GM21360 (cell line): Measurements from ENCODE around the gene LEAP2.
A peak's percentile ranks its signal among the peaks of the same experiment; 100 is the strongest.
"Not testable (repeated sequence)": the region's sequence is repeated elsewhere in the genome, so short reads cannot be mapped to it uniquely, and the experiment has no call there.

Experiments used
- ATAC-seq: cut with Tn5 transposase; IDR thresholded peaks from one replicate; pipeline ENCODE4 v1.9.1; 2021; ENCODE audit warnings: mild to moderate bottlenecking, moderate library complexity; ENCODE audit not compliant: unreplicated experiment

LEAP2 gene

GRCh38 chr5:132840313-132840712, 33.2 kb upstream of the LEAP2 start:
- ATAC-seq, result no peak

- ATAC-seq, result no peak
Observed at GRCh38 chr5:132840896-132841295, 32.6 kb upstream of the LEAP2 start.

GRCh38 chr5:132841305-132841704, 32.2 kb upstream of the LEAP2 start:
- ATAC-seq, result no peak

- ATAC-seq, result no peak
Observed at GRCh38 chr5:132848270-132848669, 25.2 kb upstream of the LEAP2 start.

- ATAC-seq, result no peak
Observed at GRCh38 chr5:132849347-132849746, 24.1 kb upstream of the LEAP2 start.

- ATAC-seq, result no peak
Observed at GRCh38 chr5:132850066-132850465, 23.4 kb upstream of the LEAP2 start.

GRCh38 chr5:132853323-132853722, 20.1 kb upstream of the LEAP2 start:
- no peak for ATAC-seq

GRCh38 chr5:132853790-132854189, 19.7 kb upstream of the LEAP2 start:
- no peak for ATAC-seq

GRCh38 chr5:132854301-132854700, 19.2 kb upstream of the LEAP2 start:
- no peak for ATAC-seq

- ATAC-seq, result not testable (repeated sequence)
Observed at GRCh38 chr5:132854992-132855391, 18.5 kb upstream of the LEAP2 start.

- no peak for ATAC-seq
Observed at GRCh38 chr5:132856011-132856410, 17.5 kb upstream of the LEAP2 start.

GRCh38 chr5:132859889-132860437, 13.5 kb upstream of the LEAP2 start:
- ATAC-seq, result no peak

- ATAC-seq, result no peak
Observed at GRCh38 chr5:132860742-132861141, 12.7 kb upstream of the LEAP2 start.

- ATAC-seq, result no peak
Observed at GRCh38 chr5:132865668-132866341, 7.7 kb upstream of the LEAP2 start.

GRCh38 chr5:132866342-132867045, 7.0 kb upstream of the LEAP2 start, which contains the start of the genes GDF9 and UQCRQ:
TSS of gene GDF9 (minus strand) at chr5:132866469. CDS start at chr5:132864533, 1,936 bp downstream.
TSS of gene UQCRQ (plus strand) at chr5:132866642. CDS start at chr5:132866882, 240 bp downstream.
- peak; percentile 97 for ATAC-seq

- no peak for ATAC-seq
Observed at GRCh38 chr5:132867046-132867451, 6.4 kb upstream of the LEAP2 start.

GRCh38 chr5:132868754-132869153, 4.7 kb upstream of the LEAP2 start:
- no peak for ATAC-seq

- no peak for ATAC-seq
Observed at GRCh38 chr5:132870801-132871200, 2.7 kb upstream of the LEAP2 start.

- ATAC-seq, result no peak
Observed at GRCh38 chr5:132871459-132872284, 1.8 kb upstream of the LEAP2 start.

GRCh38 chr5:132872788-132873118, 715 bp upstream of the LEAP2 start:
- ATAC-seq, result no peak

GRCh38 chr5:132873930-132874271, 433 bp downstream of the LEAP2 start:
- ATAC-seq, result no peak
